Stimulated activated CD4-positive, alpha-beta T cell treated with anti-CD3 and anti-CD28 coated beads, Interleukin-15, amount 100 ng/mL, for 24 hours (primary cell): ENCODE data around the gene NPPA.
A peak's percentile ranks its signal among the peaks of the same experiment; 100 is the strongest.

ENCODE experiments used
- DNase-seq: peaks from one replicate; pipeline ENCODE4 v3.0.0-alpha.2; 2020

NPPA gene

GRCh38 chr1:11841245-11842153 lies 6.1 kb downstream of the NPPA start:
- no peak for DNase-seq

GRCh38 chr1:11839727-11840705 lies 7.6 kb downstream of the NPPA start:
- DNase-seq = no peak

GRCh38 chr1:11838349-11839272 lies 9.0 kb downstream of the NPPA start:
- DNase-seq = peak; percentile 80

GRCh38 chr1:11837767-11838348 lies 9.7 kb downstream of the NPPA start:
- DNase-seq = no peak

- DNase-seq = no peak
These were observed 10.4 kb downstream of the NPPA start for GRCh38 chr1:11836955-11837766.

GRCh38 chr1:11835441-11836225 lies 11.9 kb downstream of the NPPA start:
- DNase-seq = no peak

GRCh38 chr1:11833900-11834299 lies 13.7 kb downstream of the NPPA start:
- no peak for DNase-seq

- no peak for DNase-seq
These were observed 14.1 kb downstream of the NPPA start for GRCh38 chr1:11833497-11833896.

GRCh38 chr1:11831945-11832725 lies 15.4 kb downstream of the NPPA start:
- no peak for DNase-seq

GRCh38 chr1:11828511-11828910 lies 19.1 kb downstream of the NPPA start:
- no peak for DNase-seq

- no peak for DNase-seq
These were observed 20.6 kb downstream of the NPPA start for GRCh38 chr1:11826946-11827345.

- no peak for DNase-seq
These were observed 22.5 kb downstream of the NPPA start for GRCh38 chr1:11825131-11825530.

GRCh38 chr1:11823366-11824137 lies 24.0 kb downstream of the NPPA start:
- DNase-seq = no peak

GRCh38 chr1:11822091-11822490 lies 25.5 kb downstream of the NPPA start:
- DNase-seq = no peak

GRCh38 chr1:11817192-11817591 lies 30.4 kb downstream of the NPPA start:
- no peak for DNase-seq

- DNase-seq = no peak
These were observed 34.6 kb downstream of the NPPA start for GRCh38 chr1:11813021-11813420.

GRCh38 chr1:11807133-11807532 lies 40.5 kb downstream of the NPPA start:
- DNase-seq = no peak

- no peak for DNase-seq
These were observed 41.2 kb downstream of the NPPA start for GRCh38 chr1:11806307-11806936.
